Activated CD4-positive, alpha-beta T cell treated with anti-CD3 and anti-CD28 coated beads, Interleukin-10, Interleukin-2, amounts not matched to agents 100 ng/mL and 50 ng/mL, durations not matched to agents 16 hours and 8 hours (primary cell): ENCODE measurements around the gene UQCC2.

Source experiments
- DNase-seq: peaks from one replicate; pipeline ENCODE4 v3.0.0-alpha.2; 2020

The UQCC2 gene

DNA sequence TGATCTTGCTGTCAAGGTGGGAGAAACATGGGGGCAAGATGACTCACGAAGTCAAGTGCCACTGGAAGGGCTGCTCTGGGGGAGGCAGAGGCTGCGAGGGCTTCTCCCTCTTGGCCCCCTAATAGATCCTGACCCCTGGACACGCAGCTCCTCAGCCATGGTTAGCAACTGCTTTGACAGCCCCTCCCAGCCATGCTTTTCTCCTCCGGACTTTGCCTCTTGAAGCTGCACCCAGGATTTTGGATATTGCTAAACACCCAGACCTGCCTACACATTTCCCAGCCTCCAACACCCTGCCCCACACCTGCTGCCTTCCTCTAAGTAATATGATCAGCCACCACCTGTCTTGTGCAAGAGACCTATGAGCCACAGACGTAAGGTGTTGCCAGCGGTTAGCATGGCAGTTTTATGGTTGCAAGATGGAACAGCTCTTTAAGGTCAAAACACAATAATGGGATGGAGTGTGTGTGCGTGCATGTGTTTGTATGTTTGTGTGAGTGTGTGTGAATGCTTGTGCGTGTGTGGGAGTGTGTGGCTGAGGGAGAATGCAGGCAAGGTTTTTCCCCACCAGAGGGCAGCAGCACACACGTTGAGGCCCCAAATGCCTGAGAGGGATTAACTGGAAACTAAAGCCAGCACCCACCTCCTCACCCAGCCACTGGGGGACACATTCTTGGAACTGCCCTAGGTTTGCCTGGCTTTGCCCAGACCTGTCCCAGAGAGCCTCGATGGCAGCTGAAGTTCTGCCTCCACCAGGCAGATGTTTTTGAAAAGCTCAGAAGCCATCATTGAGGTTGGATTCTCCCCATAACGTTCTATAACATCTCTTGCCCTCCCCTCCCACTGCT, 32.7 kb upstream of the UQCC2 start:
- peak; percentile 71 for DNase-seq

DNA sequence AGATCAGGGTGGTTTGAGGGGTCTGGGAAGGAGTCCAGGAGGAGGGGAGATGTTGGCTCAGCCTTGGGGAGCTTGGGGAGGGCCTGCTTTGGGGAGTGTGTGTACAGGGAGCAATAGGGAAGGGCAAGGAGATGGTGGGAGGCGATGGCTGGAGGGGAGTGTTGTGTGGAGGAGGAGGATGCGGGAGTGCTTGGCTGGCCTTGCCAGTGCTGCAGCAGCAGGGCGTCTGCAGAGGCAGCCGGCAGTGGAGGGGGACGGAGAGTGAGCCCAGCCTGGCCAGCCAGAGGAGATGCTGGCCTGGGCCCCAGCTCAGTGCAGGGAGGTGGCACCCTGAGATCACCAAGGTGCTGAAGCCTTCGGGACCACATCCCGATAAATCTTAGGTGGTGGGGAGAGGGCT, 31.3 kb upstream of the UQCC2 start:
- DNase-seq = no peak

DNA sequence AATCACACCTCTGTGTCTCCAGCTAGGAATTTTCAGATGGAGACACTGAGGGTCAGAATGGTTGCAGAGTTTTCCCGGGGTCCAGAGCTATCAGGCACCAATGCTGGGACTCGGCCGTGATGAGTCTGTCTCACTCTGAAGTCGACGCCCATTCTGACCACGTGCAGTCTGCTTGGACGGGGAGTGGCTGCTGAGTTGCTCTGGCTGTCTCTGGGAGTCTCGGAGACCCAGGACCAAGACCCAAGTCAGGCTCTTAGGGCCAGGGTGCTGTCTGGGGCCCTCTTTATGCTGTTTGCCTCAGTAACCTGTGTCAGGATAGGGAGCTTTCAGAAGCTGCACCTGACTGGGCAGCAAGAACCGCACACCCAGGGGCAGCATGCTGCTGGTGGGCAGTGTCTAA, 30.6 kb upstream of the UQCC2 start:
- no peak for DNase-seq

DNA sequence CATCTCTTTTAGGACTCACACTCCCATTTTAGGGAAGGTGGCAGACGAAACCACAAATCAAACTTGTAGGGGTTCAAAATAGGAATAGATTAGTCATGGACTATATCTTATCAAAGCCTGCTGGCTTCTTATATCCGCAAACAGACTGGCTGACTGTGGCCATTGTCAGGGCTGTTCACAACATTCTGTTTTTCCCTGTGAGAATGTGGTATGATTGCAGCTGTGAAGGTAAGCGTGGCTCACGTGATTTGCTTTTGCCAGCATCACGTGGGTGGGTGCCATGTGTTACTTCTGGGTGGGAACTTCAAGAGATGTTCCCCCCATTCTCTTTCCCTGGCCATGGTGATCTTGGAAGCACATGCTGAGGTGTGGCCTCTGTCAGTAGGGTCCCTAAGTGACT, 29.3 kb upstream of the UQCC2 start:
- DNase-seq = no peak

DNA sequence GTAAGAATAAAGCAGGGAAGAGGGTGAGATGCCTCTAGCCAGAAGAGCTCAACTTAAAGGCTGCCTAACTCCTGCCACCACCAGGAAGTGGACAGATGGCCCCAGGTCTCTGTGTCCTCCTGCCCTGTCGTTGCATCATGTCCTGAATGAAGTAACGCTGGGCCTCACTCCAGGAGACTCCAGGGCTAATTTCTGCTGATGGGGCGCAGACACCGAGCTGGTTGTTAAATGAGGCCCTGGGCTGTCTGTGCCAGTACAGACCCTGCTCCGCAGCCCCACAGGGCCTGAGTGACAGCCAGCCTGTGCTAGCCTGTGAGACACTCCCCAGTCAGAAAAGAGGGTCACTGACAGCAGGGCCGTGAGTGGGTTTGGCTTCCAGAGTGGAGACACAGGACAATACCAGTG, 28.7 kb upstream of the UQCC2 start:
- DNase-seq = no peak

DNA sequence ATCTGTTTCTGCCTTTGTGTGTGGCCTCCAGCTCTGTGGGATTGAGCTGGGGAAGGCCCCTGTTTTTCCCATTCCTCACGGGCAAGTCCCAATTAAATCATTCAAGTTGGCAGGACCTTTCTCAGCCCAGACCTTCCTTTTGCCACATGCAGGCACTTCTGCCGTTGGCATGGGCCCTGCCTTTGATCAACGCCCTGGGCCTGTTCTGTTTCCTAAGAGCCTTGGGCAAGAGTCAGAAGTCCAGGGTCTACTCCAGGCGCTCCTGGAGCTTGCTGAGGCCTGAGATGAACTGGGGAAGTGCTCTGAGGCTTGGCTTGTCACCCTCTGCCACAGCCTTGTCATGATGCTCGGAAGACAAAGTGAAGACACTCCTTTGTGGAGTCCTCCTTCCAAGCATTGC, 28.1 kb upstream of the UQCC2 start:
- no peak for DNase-seq

DNA sequence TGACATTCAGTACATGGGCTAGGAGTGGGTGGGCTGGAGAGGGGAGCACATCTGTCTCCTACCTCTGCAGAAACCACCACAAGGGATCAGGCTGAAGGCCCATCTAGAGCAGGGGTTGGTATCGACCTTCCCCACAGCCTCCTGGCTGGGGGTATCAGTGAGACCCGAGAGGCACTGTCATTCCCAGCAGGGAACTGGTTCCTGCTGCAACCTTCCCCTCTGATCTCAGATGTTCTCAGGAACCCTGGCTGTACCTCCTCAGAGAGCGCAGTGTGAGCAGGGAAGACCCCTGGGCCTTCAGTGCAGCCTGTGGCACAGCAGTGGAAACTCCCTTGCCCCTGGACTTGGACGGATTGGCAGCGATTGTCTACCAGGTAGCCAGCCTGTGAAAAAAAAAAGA, 27.4 kb upstream of the UQCC2 start:
- DNase-seq = no peak

DNA sequence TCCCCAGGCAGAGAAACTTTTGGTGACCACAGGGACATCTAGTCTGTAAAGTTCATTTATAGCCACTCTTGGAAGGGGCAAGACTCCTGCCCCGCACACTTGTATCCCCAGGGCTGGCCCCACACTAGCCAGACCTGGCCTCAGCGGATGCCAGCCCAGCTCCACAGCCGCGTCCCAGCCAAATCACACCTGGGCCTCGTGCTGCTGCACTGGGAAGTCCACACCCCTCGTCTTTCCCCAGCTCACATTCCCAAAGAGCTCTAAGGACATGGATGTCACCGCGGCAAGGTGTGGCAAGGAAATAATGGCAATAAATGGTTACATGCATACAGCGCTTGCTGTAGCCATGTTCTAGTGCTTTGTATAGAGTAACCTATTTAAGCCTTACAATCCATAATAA, 26.7 kb upstream of the UQCC2 start:
- no peak for DNase-seq

DNA sequence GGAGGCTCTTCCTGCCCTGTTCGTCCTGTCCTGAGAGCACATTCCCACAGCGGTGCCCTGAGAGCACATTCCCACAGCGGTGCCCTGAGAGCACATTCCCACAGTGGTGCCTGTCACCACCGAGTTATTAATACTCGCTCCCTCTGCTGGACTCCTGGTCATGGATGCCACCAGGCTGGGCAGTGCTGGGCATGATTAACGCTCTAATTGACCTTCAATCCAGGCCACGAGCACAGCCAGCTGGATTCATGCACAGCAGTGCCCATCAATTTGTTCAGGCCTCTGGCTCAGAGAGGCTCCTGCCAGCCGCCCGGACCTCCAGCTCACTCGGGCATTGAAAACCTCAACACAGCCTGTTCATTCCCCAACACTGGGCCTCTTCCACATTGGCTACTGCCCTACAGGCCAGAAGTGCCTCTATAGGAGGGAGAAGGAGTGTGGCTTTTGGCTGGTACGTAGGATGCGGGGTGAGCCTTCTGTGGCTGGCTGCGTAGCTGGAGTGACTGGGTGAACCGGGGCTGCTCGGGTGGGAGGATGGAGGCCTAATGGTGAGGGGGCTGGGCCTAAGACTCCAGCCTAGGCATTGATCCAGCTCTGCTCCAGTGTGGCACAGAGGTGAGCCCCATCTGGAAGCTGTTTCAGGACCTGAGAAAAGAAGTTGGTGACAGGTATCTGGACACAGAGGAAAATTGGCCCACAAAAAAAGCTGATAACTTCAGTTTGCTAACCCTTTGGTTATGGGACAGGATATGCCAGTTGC, 25.9 kb upstream of the UQCC2 start:
- no peak for DNase-seq

DNA sequence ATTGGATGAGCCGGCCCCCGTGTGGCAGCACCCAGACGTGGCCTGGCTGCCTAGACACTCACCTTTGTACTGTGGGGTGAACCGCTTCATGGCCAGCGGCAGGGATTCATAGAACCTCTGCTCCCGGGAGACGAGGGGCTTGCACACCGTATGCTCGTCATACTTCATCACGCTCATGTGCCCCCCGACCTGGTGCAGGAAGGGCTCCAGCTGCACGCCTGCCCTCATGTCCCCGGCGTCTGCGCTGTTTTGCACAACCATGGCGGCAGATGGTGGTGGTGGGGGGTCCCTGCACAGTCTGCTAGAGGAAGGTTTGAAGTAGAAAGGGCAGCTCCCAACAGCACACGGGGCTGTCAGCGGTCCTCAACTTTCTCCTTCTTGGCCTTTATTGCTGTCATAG, 23.7 kb upstream of the UQCC2 start:
- no peak for DNase-seq

DNA sequence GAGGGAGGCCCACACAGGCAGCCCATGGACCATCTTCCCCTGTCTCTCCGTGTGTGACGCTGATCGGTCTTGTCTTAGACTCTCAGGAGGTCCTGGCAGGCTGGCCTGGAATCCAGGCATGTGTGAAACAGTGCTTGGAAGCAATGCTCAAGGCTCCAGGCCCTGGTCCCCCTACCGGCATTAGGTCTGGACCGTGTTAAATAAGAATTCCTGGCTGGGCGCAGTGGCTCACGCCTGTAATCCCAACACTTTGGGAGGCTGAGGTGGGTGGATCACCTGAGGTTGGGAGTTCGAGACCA, 22.2 kb upstream of the UQCC2 start:
- DNase-seq = no peak

DNA sequence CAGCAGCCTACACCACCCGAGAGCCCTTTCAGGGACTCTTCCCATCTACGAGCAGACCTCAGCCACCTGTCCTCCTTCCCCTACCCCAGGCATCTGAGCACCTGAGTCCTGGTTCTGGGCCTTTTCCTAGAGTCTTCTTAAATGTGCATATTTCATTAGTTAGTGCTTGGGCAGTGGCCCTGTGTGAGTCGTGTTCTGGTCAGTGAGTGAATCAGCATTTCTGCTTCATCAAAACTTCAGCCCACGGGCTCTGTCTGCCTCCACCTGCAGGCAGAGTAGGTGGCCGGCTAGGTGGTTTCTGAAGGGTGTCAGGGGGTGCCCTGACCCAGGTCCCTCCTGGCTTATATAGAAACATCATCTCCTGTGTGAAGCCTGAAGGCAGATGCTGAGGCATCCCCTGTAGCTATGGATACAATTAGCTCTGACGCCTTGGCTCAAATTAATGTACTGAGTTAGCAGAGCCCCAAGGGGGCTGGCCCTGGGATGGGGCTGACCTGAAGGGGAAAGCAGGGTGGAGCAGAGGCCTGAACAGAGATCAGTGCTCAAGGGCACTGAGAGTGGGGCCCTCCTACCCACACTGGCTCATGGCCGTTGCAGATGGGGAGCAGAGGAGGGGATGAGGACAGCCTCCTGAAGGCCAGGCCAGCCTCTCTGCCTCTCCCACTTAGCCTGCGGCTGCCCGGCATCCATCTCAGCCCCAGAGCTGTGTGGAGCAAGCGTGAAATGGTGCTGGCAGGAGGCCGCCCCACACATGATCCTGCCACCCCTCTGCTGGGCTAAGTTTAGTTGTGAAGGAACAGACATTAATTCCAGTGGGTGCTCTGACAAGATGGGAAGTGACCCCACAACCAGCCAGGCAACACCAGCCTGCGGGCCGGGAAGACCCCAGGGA, 21.6 kb upstream of the UQCC2 start:
- DNase-seq = no peak

DNA sequence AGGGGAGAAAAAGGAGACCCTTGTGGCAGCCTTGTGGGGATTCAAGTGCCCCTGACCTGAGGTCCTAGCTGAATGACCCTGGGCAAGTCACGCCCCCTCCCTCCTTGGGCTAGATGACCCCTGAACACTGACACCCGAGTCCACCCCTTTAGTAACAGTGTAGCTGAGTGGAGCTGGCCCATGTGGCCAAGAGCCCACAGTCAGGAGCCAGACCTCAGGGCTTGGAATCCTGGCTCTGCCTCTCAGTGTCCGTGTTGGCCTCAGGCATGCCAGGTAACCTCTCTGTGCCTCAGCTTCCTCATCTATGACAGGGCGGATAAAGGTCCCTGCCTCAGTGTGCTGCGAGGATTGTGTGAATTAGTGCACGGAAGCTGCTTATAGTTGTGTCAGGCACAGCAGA, 20.9 kb upstream of the UQCC2 start:
- DNase-seq = no peak

DNA sequence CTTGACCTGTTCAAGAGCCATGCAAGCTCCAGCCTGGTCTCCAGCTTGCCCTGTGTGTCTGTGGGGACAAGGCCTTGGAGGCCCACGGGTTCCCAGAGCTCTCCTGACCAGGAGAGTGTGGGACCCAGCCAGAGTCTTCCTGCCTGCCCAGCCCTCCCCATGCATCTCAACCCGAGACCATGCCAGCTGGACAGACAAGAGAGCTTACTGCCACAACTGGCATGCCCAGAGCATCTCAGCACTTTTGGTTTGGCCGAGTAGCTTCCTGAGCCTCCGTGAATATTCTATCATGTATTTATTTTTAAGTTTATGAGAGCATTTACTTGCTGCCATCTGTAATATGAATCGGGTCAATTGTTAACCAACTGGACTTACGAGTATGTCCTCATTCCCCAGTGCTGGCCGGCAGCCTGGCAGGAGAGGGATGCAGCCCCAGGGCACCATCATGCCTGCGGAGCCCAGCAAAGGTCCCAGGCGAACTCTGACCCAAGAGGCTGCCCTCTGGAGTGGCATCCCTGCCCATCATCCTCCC, 20.3 kb upstream of the UQCC2 start:
- DNase-seq = no peak

DNA sequence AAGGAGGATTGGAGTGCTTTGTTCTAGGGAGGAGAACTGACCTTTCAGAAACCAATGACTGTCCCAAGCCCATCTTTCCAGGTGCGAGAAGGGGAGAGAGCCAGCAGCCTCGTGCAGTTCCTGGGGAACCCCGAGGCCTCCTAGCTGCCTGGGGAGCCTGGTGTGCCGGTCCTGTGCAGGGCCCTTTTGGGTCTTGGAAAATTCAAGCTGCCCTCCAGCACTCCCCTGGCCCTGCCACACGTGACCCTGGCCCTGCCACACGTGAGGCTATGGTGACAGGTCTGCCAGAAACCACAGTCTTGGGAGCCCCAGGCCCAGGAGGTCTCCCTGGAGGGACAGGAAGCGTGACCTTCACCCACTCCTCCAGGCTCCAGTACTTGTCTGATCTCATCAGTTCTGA, 19.5 kb upstream of the UQCC2 start:
- DNase-seq = no peak

DNA sequence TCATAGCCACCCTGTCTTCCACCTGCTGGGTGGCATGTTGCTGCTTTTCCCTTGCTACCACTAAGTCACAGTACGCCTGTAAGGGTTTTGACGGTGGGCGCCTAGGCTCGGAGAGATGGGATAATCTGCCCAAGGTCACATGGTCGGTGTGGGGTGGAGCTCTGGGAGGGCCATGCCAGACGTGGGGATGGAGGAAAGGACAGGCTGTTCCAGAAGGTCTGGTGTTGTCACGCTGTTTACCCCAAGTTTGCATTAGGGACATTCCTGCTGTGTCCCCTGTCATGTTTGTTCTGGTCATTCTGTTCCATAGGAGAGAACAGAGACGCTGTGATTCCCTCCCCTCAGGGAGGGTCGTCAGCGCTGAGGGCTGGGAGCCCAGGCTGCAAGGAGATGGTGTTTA, 19.1 kb upstream of the UQCC2 start:
- no peak for DNase-seq

DNA sequence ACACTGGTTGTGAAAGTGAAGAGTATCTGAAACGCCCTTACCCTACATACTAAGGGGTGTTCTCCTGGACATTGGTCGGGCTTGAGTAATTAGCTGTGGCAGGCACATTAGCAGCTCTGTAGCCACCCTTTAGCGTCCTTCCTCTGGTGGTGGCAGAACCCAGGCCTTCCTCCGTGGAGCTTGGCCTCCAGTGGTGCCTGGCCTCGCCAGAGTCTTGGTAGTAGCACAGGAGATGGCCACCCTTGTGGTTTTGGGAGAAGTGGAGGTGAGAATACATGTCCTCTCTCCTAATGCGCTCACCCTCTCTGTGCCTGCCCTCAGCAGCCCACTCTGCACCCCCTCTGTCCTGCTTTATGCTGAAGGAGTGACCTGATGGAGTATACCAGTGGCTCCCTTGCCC, 17.6 kb upstream of the UQCC2 start:
- DNase-seq = no peak

DNA sequence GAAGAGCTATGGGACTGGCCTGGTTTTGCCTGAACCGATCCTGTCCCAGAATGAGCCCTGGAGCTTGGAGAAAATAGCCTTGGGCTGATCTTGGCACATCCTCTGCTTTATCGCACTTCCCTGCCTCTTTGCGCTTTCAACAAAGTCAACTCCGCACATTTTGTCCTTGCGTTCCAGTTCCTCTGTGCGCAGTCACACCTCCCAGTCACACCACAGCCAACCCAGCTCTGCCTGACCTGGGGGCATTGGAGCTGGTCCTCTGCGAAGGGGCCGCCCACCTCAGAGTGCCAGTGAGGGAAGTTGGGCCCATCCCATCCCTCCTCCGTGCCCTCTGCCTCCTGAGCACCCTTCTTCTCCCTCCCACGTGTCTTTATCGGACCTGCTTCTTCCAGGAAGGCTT, 16.9 kb upstream of the UQCC2 start:
- no peak for DNase-seq

DNA sequence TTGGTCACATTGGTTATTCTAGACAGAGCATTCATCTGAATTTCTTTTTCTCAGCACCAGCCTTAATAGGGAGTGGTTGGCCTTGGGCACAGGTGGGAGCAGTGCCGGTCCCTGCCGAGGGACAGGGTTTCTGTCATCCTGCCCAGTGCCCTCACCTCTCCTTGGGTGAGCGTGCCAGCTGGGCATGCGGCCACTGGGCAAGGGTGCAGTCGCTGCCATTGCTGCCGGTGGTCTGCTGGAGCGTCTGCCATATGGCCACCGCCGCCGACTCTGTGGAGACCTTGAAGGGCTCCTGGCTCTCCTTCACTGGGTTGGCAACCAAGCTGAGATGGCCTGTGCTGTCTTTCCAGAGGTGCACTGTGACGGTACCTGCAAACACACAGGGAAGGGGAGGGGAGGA, 16.4 kb upstream of the UQCC2 start:
- DNase-seq = no peak

DNA sequence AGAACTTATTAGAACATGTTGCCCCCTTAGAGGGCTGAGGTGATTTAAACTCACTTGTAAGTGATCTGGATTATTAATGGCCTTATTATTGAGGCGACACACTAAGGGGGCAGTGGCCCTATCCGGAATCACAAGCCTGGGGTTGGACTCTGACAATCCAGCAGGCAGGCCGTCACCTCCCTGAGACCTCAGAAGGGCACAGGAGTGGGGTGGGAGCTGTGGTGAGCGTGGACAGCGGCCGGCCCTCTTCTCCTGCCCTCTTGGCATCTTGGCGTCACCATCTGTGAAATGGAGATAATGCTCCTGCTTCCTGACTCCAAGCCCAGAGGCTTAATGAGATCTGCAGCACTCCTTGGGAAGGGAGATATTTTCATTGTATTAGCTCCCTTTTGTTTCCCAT, 15.6 kb upstream of the UQCC2 start:
- DNase-seq = no peak

DNA sequence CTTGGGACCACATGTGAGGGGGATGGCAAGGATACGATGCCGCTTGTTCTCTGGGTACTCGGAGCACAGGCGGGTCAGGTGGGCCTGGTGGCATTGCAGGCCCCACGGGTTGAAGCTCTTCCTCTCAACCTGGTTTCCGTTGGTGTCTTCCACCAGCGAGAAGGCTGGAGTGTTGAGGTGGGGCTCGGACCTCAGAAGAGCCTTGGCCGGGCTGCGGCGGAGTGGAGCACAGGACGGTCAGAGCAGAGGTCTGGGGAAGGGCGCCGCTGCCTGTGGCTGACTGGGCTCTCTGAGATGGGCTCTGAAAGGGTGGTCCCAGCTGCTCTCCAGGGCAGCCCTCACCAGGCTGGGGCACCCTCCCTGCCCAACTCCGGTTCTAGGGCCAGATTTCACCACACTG, 15.2 kb upstream of the UQCC2 start:
- DNase-seq = no peak

DNA sequence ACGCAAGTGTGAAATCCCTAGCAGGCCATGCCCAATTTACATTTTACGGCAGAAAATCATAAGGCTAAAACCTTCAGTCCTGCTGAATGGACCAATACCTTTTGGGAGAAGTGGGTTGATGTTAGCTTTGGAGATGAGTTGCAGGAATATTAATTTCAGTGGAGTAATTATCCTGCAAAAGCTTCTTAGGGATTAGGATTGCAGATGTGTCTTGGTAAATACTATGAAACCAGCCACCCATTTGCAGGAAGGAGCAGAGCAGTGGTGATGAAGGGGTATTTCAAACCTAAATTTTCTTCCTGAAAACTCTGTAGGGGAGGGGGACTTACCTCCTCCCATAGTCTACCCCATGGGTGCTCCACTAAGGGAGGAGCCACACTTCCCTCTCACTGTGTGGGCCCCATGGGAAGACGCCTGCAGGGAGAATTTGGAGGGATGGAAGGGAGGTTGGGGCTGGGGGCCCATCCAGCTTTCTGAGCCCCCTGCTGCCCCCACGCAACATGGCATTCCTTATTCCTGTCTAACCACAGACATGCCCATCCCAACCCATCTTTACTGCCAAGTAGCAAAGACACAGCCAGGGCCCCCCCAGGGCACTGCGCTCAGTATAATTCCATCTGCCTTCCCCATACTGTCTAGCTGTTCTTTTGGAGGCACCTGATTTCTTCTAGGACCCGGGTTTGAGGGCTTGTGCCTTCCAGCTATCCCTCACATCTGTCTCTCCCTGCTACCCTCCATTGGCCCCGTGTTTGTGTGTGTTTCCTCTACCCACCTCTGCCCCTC, 14.6 kb upstream of the UQCC2 start:
- DNase-seq = no peak

DNA sequence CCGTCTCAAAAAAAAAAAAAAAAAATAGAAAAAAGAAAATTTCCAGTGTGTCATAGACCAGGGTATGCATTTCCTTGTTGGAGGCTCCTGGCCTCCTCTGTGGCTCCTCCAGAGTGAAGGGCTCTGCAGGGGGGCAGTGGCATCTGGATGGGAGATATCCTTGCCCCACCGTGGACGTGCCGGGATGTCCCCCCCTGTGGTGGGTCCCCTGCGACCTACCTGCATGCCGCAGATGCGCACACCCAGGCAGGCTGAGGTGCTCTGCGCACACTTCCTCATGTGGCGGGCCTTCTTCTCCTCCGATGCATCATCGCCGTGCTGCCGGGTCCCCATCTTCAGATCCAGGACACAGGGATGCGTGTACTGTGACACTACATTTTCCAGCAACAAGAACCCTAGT, 13.7 kb upstream of the UQCC2 start:
- DNase-seq = no peak
